Ishikawa (cell line): ENCODE data around the gene ZCCHC7.

Source experiments
- CEBPB ChIP-seq: IDR thresholded peaks from 2 replicates; pipeline ENCODE4 v1.6.1; 2012
- CREB1 ChIP-seq: IDR thresholded peaks from 2 replicates; pipeline ENCODE4 v1.6.1; 2012; ENCODE audit warnings: low read depth
- EGR1 ChIP-seq: IDR thresholded peaks from 2 replicates; pipeline ENCODE4 v1.6.1; 2012
- EP300 ChIP-seq: IDR thresholded peaks from 2 replicates; pipeline ENCODE4 v1.6.1; 2012; ENCODE audit warnings: borderline replicate concordance
- FOXM1 ChIP-seq: IDR thresholded peaks from 2 replicates; pipeline ENCODE4 v1.6.1; 2012; ENCODE audit warnings: low read depth, borderline replicate concordance
- MAX ChIP-seq: IDR thresholded peaks from 2 replicates; pipeline ENCODE4 v1.6.1; 2012
- NFIC ChIP-seq: IDR thresholded peaks from 2 replicates; pipeline ENCODE4 v1.6.1; 2012
- RAD21 ChIP-seq: IDR thresholded peaks from 2 replicates; pipeline ENCODE4 v1.6.1; 2012; ENCODE audit warnings: low read depth
- REST ChIP-seq: IDR thresholded peaks from 2 replicates; pipeline ENCODE4 v1.6.1; 2012; ENCODE audit warnings: low read depth, mild to moderate bottlenecking
- TAF1 ChIP-seq: IDR thresholded peaks from 2 replicates; pipeline ENCODE4 v1.6.1; 2012; ENCODE audit warnings: low read depth, mild to moderate bottlenecking
- TCF12 ChIP-seq: IDR thresholded peaks from 2 replicates; pipeline ENCODE4 v1.6.1; 2012; ENCODE audit warnings: low read depth
- TEAD4 ChIP-seq: IDR thresholded peaks from 2 replicates; pipeline ENCODE4 v1.6.1; 2012
- USF1 ChIP-seq: IDR thresholded peaks from 2 replicates; pipeline ENCODE4 v1.6.1; 2012
- YY1 ChIP-seq: IDR thresholded peaks from 2 replicates; pipeline ENCODE4 v1.6.1; 2012; ENCODE audit warnings: low read depth
- ZBTB7A ChIP-seq: IDR thresholded peaks from 2 replicates; pipeline ENCODE4 v1.6.1; 2012; ENCODE audit warnings: low read depth

The ZCCHC7 gene

GRCh38 chr9:37342895-37343294, 222.5 kb downstream of the ZCCHC7 start:
- no peak for TF ChIP-seq EGR1

- TF ChIP-seq TAF1 = no peak
- TF ChIP-seq NFIC = no peak
- no peak for TF ChIP-seq CREB1
- TF ChIP-seq USF1 = no peak
- no peak for TF ChIP-seq ZBTB7A
- TF ChIP-seq CEBPB = no peak
- no peak for TF ChIP-seq TCF12
- no peak for TF ChIP-seq MAX
- TF ChIP-seq TEAD4 = no peak
Observed at GRCh38 chr9:37343724-37344123, 223.3 kb downstream of the ZCCHC7 start.

GRCh38 chr9:37345038-37345437, 224.7 kb downstream of the ZCCHC7 start:
- TF ChIP-seq USF1 (no peak), CEBPB (no peak), ZBTB7A (no peak), TCF12 (no peak), CREB1 (no peak), EP300 (no peak), TEAD4 (no peak), EGR1 (no peak), NFIC (no peak), REST (no peak), YY1 (no peak), FOXM1 (no peak), MAX (no peak), TAF1 (no peak)

- TF ChIP-seq CEBPB (no peak), YY1 (no peak), NFIC (peak; percentile 83)
Observed at GRCh38 chr9:37348917-37349316, 228.5 kb downstream of the ZCCHC7 start.

GRCh38 chr9:37350486-37351190, 230.3 kb downstream of the ZCCHC7 start:
- TF ChIP-seq RAD21 (no peak), CREB1 (no peak), TEAD4 (no peak), EGR1 (no peak), REST (no peak), NFIC (no peak), EP300 (no peak), TAF1 (no peak), MAX (no peak)

- no peak for TF ChIP-seq CREB1
- TF ChIP-seq EGR1 = no peak
- no peak for TF ChIP-seq CEBPB
- no peak for TF ChIP-seq EP300
- TF ChIP-seq RAD21 = no peak
- no peak for TF ChIP-seq NFIC
Observed at GRCh38 chr9:37353791-37354190, 233.4 kb downstream of the ZCCHC7 start.

- TF ChIP-seq TAF1 (no peak), EGR1 (no peak), CREB1 (no peak), MAX (no peak), YY1 (no peak), NFIC (no peak), REST (no peak), RAD21 (no peak), ZBTB7A (no peak), TCF12 (no peak), FOXM1 (no peak), EP300 (no peak), TEAD4 (no peak), CEBPB (no peak), USF1 (no peak)
Observed at GRCh38 chr9:37362430-37362829, 242.1 kb downstream of the ZCCHC7 start.
